HG03469 (cell line): ENCODE measurements around the gene ACTC1.

Experiments used
- ATAC-seq: cut with Tn5 transposase; IDR thresholded peaks from one replicate; pipeline ENCODE4 v1.9.1; 2021; ENCODE audit warnings: mild to moderate bottlenecking, moderate library complexity, moderate number of reproducible peaks; ENCODE audit not compliant: unreplicated experiment

ACTC1 gene

DNA sequence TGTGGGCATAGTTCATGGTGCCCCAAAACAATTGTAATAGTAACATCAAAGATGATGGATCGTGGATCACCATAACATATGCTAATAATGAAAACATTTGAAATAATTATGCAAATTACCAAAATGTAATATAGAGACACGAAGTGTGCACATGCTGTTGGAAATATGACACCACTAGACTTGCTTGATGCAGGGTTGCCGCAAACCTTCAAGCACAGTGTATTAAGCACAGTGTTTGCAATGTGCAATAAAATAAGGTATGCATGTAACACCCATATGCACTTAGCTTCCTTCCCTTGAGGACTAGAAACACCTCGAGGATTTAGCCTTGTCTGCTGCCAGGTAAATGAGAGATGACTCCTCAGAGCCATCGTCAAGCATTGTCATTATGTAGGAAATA, 29.6 kb downstream of the ACTC1 start:
- ATAC-seq: no peak

- no peak for ATAC-seq
These were observed 34.4 kb downstream of the ACTC1 start for GRCh38 chr15:34760909-34761308.

GRCh38 chr15:34759992-34760391, 35.4 kb downstream of the ACTC1 start:
- no peak for ATAC-seq

DNA sequence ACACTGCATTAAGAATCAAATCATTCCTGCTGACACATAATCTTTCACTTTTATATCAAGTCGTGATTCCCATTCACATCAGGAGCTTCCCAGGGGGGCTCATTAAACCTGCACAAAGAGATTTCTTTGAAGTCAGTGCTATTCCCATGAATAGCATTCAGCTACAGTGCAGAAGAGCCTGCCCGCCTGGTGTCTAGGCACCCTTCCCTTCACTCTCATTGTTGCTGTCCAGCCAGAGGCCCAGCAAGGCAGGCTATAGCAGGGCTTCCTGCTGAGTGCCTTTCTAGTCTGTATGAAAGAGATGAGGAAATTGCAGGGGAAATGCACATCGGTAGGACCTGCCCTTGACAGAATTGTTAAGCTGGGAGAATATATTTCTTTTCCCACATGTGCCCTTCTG, 36.0 kb downstream of the ACTC1 start:
- ATAC-seq: no peak

GRCh38 chr15:34757262-34757661, 38.1 kb downstream of the ACTC1 start:
- ATAC-seq: no peak

GRCh38 chr15:34755419-34755773, 40.0 kb downstream of the ACTC1 start:
- no peak for ATAC-seq

- no peak for ATAC-seq
These were observed 40.5 kb downstream of the ACTC1 start, which contains the start of gene GJD2 for GRCh38 chr15:34754674-34755418. TSS of gene GJD2 (minus strand) at chr15:34754998. CDS start at chr15:34754488, 510 bp downstream.

GRCh38 chr15:34754171-34754601, 41.2 kb downstream of the ACTC1 start:
- ATAC-seq: no peak

- no peak for ATAC-seq
These were observed 42.0 kb downstream of the ACTC1 start for GRCh38 chr15:34753236-34753894.

- no peak for ATAC-seq
These were observed 45.7 kb downstream of the ACTC1 start for GRCh38 chr15:34749691-34750090.
